ENCODE measurements around the gene FLACC1. TPM values are rescaled to one million over a fixed set of nuclear protein-coding genes. Genes with fewer than 3 reads are reported as not detected.
A peak's percentile ranks its signal among the peaks of the same experiment; 100 is the strongest.
"Not testable (repeated sequence)": the region's sequence is repeated elsewhere in the genome, so short reads cannot be mapped to it uniquely, and the experiment has no call there.

The FLACC1 gene
- total RNA-seq, 1 donor from 2014 or later, result 2.4 TPM

DNA sequence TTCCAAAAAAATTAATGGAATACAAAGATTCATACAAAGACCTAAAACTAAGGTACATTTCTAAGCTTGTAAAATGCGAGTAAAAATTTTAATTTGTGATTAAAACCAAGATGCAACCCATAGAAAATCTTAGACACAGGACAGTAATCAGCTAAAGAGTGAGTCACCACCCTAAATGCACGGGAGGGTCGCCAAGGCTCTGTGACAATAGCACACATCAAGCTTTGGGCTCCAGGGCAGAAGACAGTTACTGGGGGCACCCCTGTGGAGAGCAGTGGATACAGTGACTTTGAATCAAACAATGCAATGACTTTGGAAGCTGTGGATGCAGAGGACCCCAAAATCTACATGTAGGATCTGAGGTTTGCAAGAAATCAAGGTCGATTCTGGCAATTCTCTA lies 7.5 kb downstream of the FLACC1 start:
- no peak for DNase-seq (ENCODE audit: low read depth)

DNA sequence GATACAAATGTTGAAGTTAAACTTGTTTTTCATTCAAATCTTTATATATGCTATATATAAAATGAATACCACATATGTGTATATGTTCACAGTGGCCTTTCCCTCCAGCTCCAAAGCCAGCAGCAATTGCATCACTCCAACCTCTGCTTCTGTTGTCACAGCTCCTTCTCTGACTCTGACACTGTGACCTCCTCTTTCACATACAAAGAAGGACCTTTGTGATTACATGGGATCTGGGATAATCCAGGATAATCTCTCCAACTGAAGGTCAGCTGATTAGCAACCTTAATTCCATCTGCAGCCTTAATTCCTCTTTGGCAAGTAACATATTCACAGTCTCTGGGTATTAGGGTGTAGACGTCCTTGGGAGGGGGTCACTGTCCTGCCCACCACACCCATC lies 8.4 kb downstream of the FLACC1 start:
- DNase-seq (ENCODE audit: low read depth), result no peak

DNA sequence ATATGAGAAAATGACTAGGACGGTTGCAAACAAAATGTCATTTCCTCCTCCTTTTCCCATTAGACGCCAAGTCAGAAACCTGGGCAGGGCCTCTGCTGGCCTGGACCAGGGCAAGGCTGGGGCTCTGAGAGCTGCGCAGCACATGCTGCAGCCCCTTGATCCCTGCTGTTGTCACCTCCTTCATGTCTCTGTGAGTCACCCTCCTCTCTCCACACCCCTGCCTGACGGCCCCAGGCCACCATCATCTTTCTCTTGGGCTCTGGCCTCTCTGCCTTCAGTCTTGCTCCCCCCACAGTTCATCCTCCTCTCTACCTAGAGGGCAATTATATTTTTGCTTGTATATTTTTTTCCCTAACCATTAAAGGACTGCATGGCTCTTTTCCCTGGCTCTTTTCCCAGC lies 10.0 kb downstream of the FLACC1 start:
- DNase-seq (ENCODE audit: low read depth), result no peak

DNA sequence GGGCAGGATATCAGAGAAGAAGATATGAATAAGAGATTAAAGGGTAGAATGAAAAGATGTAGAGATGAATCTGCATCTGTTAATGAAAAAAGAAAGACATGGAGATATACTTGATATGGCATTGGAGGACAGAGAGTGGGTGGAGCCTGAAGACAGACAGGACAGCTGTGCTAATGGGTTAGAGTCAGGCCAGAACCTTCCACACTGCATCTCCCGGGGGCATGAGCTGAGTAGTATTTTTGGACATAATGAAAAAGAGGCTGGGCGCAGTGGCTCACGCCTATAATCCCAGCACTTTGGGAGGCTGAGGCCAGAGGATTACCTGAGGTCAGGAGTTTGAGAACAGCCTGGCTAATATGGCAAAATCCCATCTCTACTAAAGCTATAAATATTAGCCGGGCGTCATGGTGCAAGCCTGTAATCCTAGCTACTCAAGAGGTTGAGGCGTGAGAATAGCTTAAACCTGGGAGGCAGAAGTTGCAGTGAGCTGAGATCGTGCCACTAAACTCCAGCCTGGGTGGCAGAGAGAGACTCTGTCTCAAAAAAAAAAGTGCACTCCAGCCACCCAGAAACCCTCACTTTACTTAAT lies 11.4 kb downstream of the FLACC1 start:
- peak; percentile 74 for DNase-seq (ENCODE audit: low read depth)

DNA sequence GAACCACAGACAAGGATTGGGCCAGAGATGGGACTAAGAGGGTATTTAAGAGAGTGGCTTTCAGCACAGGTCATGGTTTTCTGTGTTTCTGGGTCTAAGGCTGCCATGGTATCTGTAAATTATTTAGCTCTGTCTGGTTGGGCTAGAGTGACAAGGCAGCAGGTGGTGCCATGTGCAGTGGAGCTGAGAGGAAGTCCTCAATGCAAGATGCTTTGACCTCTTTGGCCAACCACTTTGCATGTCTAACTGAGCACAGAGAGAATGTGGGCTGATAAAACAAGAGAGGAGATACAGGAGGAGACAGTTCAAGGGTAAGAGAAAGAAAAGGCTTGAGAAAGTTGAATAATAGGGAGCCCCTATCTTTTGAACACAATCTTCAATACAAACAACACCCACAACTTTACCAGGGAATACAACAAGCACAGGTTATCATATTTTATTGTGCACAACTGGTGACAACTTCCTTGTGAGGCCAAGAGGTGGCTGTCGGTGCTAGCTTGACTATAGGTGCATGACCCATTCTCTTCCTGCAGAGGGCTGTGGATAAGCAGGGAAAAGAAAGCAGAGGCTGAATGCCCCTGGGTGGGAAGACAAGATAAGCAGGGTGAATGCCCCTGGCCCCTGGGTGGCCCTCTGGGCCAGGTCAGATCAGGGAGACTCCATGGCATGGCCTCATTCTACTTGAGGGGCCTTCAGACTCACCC lies 12.3 kb downstream of the FLACC1 start:
- DNase-seq (ENCODE audit: low read depth), result no peak

DNA sequence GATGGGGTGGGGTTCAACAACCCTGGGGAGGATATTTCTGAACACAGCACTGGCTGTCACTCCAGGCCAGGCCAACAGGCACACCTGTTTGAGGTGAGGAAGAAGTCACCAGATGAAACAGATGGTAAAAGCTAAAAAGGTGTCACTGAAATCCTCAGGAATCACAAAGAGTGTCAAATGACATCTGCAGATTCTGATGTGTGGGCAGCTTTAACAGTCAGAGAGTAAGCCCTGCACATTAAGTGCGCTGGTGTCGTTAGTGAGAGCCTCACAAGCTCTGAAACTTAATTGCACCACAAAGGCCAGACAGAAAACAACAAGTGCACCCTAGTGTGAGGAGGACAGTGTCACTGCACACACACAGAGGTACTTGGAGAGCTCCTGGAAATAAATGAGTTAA lies 13.6 kb downstream of the FLACC1 start:
- DNase-seq (ENCODE audit: low read depth), result peak; percentile 55

DNA sequence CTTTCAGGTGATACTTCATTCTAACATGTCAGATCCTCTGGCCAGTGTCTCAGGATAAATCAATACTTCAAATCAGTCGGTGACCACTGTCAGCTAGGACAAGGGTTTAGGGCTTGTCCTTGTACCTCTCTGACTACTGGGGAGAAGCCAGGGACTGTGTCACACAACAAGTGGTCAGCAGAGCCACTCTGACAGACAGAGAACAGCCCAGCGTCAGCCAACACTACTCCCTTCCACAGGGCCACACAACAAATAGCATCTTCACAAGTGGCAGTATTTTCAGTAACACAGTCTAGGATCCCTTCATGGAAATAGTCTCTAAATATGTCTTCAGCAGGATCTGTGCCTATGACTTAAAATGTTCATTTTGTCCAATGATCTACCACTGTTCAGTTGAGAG lies 14.2 kb downstream of the FLACC1 start:
- DNase-seq (ENCODE audit: low read depth), result no peak

DNA sequence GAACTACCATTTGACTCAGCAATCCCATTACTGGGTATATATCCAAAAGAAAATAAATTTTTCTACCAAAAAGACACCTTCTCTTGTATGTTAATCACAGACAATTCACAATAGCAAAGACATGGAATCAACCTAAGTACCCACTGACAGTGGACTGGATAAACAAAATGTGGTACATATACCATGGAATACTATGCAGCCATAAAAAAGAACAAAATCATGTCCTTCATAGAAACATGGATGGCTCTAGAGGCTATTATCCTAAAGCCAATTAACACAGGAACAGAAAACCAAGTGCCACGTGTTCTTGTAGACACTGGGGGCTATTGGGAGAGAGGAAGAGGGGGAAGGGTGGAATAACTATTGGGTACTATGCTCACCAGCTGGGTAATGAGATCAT lies 27.7 kb downstream of the FLACC1 start:
- no peak for DNase-seq (ENCODE audit: low read depth)

DNA sequence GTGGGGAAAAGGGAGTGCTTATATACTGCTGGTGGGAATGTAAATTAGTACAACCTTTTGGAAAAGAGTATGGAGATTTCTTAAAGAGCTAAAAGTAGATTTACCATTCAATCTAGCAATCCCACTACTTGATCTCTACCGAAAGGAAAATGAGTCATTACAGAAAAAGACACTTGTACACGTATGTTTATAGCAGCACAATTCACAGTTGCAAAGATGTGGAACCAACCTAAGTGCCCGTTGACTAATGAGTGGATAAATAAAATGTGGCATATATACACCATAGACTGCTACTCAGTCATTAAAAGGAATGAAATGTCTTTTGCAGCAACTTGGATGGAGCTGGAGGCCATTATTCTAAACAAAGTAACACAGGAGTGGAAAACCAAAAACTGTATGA lies 29.5 kb downstream of the FLACC1 start:
- no peak for DNase-seq (ENCODE audit: low read depth)

DNA sequence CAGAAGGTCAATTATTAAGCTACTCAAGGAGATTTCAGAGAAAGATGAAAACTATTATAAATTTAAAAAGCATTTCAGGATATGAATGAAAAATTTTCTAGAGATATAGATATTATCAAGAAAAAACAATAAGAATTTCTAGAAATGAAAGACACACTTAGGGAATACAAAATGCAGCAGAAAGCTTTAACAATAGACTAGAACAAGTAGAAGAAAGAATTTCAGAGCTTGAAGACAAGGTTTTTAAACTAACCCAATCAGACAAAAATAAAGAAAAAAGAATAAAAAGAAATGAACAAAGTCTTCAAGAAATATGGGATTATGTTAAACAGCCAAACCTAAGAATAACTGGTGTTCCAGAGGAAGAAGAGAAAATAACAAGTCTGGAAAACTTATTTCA lies 34.4 kb downstream of the FLACC1 start:
- DNase-seq (ENCODE audit: low read depth), result no peak

DNA sequence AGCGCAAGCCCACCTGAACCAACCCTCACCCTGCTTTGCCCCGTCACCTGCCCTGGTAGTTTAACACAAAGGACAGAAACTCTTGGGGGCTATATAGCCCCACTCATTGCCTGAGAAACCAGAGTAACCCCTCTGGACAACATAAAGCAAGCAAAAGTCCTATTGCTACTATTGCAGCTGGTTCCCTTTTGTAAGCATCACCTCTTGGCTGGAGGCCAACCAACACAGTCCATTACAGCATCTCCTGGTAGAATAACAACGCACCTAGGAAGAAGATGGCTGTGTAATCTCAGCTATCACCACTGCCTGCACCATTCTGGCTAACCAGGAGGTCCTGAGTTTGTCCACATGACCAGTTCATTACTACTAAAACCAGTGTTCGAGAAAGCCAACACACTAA lies 36.4 kb downstream of the FLACC1 start:
- no peak for DNase-seq (ENCODE audit: low read depth)

DNA sequence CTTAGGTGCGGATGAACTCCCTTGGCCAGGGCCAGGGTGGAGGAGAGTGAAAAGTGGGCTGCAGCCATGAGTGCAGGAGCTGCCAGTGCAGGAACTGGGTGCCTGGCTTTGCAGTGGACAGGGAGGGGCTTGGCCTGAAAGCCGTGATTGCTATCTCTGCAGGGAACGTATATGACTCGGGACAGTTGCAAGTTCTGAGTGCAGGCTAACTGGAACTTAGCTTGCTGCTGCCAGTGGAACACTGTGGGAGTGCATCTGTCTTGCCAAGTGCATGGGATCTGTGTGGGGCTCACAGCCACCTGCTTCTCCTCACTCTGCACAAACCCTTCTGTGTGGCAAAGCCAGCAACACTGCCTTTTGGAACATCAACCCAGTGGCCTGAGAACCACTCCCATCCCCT lies 36.9 kb downstream of the FLACC1 start:
- no peak for DNase-seq (ENCODE audit: low read depth)

DNA sequence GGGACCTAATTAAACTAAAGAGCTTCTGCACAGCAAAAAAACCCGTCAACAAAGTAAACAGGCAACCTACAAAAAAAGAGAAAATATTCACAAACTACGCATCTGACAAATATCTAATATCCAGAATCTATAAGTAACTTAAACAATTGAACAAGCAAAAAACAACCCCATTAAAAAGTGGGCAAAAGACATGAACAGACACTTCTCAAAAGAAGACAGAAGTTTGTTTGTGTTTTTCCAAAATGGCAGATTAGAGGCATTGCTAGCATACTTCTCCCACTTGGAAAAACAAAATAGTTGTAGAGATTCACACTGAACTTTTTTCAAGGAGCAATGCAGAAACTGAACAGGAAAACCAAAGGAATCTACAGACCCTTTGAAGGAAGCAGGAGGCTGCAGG lies 37.6 kb downstream of the FLACC1 start:
- DNase-seq (ENCODE audit: low read depth), result no peak

DNA sequence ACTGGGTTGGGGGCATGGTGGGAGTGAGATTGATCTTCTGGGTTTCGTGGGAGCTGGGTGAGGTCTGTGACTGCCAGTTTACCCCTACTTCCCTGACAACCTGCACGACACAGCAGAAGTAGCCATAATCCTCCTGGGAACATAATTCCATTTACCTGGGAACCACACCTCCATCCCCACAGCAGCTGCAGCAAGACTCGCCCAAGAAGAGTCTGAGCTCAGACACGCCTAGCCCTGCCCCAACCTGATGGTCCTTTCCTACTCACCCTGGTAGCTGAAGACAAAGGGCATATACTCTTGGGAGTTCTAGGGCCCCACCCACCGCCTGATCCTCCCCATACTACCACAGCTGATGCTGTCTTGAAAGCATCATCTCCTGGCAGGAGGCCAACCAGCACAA lies 43.8 kb downstream of the FLACC1 start:
- no peak for DNase-seq (ENCODE audit: low read depth)

DNA sequence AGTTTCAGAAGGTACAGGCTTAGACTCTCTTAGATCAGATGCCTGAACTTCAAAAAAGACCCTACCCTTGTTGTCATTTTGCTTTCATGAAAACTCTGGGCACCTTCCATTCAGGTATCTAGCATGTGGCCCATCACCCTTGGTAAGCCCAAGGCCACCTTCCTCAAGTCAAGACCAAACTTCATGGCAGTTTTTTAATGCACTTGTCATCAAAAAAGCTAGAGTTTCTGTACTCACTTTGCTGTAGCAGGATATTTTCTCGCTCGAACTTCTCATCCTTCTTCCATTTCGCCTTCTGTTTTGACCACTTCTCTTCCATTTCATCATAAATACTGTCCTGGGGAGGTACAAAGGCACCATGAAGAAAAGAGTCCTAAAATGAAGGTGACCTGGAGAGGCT lies 48.2 kb downstream of the FLACC1 start:
- DNase-seq (ENCODE audit: low read depth), result no peak

DNA sequence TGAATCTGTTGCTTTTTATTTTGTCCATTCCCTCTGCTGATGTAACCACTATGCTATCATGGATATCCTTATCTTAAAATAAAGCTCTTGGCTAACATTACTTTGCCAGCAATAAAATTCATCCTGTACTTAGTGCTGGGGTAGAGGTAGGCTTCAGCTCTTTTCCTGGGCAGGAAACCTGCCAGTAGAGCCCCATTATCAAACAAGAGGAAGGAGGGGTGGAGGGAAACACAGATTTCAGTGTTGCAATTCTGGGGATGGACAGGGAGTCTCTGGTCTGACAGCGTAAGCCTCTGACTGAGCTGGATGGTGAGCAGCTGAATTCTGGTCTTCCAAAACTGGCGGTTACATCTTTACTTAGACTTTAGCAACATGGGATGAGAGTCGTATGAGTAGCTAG lies 49.3 kb downstream of the FLACC1 start:
- no peak for DNase-seq (ENCODE audit: low read depth)

DNA sequence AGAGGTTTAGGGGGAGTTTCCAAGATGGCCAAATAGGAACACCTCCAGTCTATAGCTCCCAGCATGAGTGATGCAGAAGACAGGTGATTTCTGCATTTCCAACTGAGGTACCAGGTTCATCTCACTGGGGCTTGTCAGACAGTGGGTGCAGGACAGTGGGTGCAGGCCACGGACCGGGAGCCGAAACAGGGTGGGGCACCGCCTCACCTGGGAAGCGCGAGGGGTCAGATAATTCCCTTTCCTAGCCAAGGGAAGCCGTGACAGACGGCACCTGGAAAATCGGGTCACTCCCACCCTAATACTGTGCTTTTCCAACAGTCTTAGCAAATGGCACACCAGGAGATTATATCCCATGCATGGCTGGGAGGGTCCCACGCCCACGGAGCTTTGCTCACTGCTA lies 57.2 kb downstream of the FLACC1 start:
- not testable (repeated sequence) for DNase-seq (ENCODE audit: low read depth)

DNA sequence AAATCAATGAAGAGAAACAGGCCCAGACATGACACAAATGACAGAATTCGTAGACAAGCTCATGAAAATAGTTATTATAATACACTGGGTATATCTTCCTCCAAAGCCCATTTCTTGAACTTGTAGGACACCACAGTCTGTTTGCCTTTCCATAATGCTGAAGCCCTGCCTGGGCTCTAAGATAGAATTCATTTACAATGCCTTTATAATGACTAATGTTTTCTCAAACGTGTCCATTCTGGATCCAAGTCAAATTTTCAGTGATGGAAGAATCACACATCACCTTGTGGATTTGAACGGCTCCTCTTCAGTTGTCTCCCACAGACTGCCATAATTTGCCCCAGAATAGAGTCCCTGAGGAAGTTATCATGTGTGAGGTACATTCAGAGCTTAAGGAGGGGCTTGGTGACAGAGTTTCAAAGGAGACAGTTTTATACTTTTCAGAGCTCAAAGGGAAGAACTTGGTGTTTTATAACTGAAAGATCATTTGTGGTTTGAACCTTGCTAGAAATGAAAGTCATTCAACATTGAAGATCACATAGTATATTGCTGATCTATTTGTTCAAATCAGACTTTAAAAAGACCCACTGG lies 58.6 kb downstream of the FLACC1 start:
- no peak for DNase-seq (ENCODE audit: low read depth)

DNA sequence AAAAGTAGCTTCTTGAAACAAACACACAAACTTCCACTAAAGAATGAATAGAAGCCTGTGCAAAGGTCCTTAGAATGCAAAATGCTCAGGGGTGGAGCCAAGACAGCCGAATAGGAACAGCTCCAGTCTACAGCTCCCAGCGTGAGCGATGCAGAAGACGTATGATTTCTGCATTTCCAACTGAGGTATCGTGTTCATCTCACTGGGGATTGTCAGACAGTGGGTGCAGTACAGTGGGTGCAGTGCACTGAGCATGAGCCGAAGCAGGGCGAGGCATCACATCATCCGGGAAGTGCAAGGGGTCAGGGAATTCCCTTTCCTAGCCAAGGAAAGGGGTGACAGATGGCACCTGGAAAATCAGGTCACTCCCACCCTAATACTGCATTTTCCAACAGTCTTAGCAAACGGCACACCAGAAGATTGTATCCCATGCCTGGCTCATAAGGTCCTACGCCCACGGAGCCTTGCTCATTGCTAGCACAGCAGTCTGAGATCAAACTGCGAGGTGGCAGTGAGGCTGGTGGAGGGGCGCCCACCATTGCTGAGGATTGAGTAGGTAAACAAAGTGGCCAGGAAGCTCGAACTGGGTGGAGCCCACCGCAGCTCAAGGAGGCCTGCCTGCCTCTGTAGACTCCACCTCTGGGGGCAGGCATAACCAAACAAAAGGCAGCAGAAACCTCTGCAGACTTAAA lies 66.5 kb downstream of the FLACC1 start:
- DNase-seq (ENCODE audit: low read depth), result not testable (repeated sequence)

DNA sequence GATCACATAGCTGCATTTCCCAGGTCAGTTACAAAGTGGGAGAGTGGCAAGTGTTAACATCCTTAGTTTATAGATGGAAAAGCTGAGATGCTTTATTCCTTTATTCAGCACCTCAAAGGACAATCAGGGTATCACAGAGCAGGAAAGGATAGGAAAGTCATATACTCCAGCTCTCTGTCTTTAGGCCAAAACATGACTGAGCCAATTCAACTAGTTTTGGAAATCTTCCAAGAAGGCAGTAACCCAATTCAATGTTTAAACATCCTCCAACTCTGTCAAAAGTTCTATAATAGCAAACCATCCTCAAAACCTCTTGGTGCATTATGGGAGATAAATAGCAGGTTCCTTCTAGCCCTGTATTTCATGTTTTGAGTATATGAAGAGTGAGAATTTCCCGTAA lies 71.6 kb downstream of the FLACC1 start:
- DNase-seq (ENCODE audit: low read depth), result no peak

DNA sequence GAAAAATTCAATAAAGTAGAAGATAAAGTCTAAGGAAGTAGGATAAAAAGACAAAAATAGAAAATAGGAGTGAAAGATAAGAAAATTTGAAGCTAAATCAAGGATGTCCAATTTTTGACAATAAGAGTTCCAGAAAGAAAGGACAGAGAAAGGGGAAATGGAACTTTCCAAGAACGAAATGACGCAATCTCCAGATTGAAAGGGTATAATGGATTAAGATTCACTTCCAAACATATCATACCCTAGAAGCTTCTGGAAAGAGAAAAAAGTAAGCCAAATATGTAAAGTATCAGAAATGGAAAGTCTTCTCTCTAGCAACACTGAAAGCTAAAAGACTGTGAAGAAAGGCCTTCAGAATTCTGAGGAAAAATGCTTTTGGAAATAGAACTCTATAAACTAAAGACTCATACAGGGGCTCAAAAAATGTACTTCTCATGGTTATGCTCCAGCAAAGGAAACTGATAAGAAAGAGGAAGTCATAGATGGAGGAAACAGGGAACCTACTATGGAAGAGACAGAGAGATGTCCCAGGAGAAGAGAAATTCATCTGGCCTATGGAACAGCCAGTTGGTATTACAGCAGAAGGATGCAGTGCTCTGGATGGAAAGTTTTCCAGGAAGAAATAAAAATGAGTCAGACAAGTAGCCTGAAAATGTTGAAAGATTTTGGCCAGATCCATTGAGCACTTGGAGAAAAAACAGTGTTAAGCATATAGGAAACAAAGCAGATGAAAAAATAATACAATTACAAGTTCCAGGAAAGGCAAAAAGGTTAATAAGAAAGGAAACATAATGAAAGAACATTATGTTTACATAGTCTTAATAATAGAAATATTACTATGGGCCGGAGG lies 76.7 kb downstream of the FLACC1 start:
- no peak for DNase-seq (ENCODE audit: low read depth)

DNA sequence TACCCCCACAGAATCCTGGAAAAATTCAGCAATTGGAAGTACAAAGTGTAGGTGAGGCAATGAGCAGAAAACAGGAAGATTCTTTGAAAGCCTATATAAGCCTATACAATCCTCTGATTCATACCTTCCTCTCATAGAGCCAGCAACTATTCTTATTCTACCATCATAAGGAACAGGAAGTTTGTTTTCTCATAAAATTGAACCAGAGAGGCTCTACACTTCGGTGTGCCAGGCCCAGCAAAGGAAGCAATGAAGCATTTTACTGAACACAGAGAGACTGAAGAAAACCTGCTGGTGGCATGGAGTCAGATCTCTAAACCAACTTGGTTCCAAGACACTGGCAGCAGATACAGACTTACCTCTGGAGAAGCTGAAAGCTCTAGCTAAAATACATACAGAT lies 78.1 kb downstream of the FLACC1 start:
- no peak for DNase-seq (ENCODE audit: low read depth)

Measured in myocyte (in vitro differentiated cells).